Activated T-helper 1 cell treated with anti-CD3 and anti-CD28 coated beads, Interleukin-12 subunit alpha, Interleukin-12 subunit beta, Interleukin-2, Interleukin-4 antibody, amounts not matched to agents 30 ng/mL and 10 ng/mL and 1 ng/mL, durations not matched to agents 14 hours and 24 hours and 36 hours (primary cell): ENCODE measurements around the gene RNF41. TPM values are rescaled to one million over a fixed set of nuclear protein-coding genes. Genes with fewer than 3 reads are reported as not detected.

Source experiments
- total RNA-seq: library from RNA; stranded (reverse); gene quantifications from 2 replicates; pipeline ENCODE4 v1.2.3, GENCODE V29; 2022

RNF41 gene
- total RNA-seq, 1 donor from 2014 or later, result 47.2 TPM

Other genes starting within 250 kb of the RNF41 start
- 42.6 and 47.0 TPM in 2 replicates for gene RAB5B, start 247.8 kb downstream of the RNF41 start, total RNA-seq
- gene SUOX, start 224.6 kb downstream of the RNF41 start, total RNA-seq, result 12.0 and 12.9 TPM in 2 replicates
- 31.9 and 35.7 TPM in 2 replicates for gene IKZF4, start 200.9 kb downstream of the RNF41 start, total RNA-seq
- 35.4 and 38.2 TPM in 2 replicates for gene RPS26, start 180.0 kb downstream of the RNF41 start, total RNA-seq
- gene ERBB3, start 141.8 kb downstream of the RNF41 start, total RNA-seq, result 0.51 and 0.65 TPM in 2 replicates
- 404 and 419 TPM in 2 replicates for gene PA2G4, start 117.4 kb downstream of the RNF41 start, total RNA-seq
- 3,669 and 3,676 TPM in 2 replicates for gene RPL41, start 105.3 kb downstream of the RNF41 start, total RNA-seq
- 13.5 and 13.7 TPM in 2 replicates for gene ZC3H10, start 103.7 kb downstream of the RNF41 start, total RNA-seq
- gene ESYT1, start 93.7 kb downstream of the RNF41 start, total RNA-seq, result 159 and 161 TPM in 2 replicates
- 58.8 and 67.6 TPM in 2 replicates for gene MYL6B, start 69.3 kb downstream of the RNF41 start, total RNA-seq
- gene MYL6, start 63.6 kb downstream of the RNF41 start, total RNA-seq, result 786 and 802 TPM in 2 replicates
- gene SMARCC2, start 32.4 kb downstream of the RNF41 start, total RNA-seq, result 124 and 132 TPM in 2 replicates
- gene NABP2, start 2.4 kb upstream of the RNF41 start, total RNA-seq, result 97.5 and 102 TPM in 2 replicates
- 0.54 and 1.4 TPM in 2 replicates for gene SLC39A5, start 8.1 kb upstream of the RNF41 start, total RNA-seq
- 71.0 and 83.9 TPM in 2 replicates for gene ANKRD52, start 36.5 kb upstream of the RNF41 start, total RNA-seq
- 17.8 and 18.0 TPM in 2 replicates for gene COQ10A, start 45.0 kb upstream of the RNF41 start, total RNA-seq
- 269 and 280 TPM in 2 replicates for gene CS, start 78.4 kb upstream of the RNF41 start, total RNA-seq
- gene CNPY2, start 94.1 kb upstream of the RNF41 start, total RNA-seq, result 170 and 172 TPM in 2 replicates
- gene PAN2, start 112.1 kb upstream of the RNF41 start, total RNA-seq, result 20.9 and 21.3 TPM in 2 replicates
- 40.0 and 43.3 TPM in 2 replicates for gene IL23A, start 117.0 kb upstream of the RNF41 start, total RNA-seq
- 70.2 and 71.3 TPM in 2 replicates for gene STAT2, start 138.2 kb upstream of the RNF41 start, total RNA-seq
- gene APOF, start 140.9 kb upstream of the RNF41 start, total RNA-seq, result not detected in 2 replicates
- gene TIMELESS, start 227.5 kb upstream of the RNF41 start, total RNA-seq, result 44.9 and 45.8 TPM in 2 replicates
- not detected in 2 replicates for gene MIP, start 232.7 kb upstream of the RNF41 start, total RNA-seq
- 5.0 and 5.5 TPM in 2 replicates for gene SPRYD4, start 246.7 kb upstream of the RNF41 start, total RNA-seq